HEK293 (cell line): ENCODE data around the gene WNT9B.
A peak's percentile ranks its signal among the peaks of the same experiment; 100 is the strongest.

ENCODE experiments used
- CTCF ChIA-PET: fragments of 350-600 bp; formaldehyde crosslinking; extraction: SDS; loops from one replicate; lab custom pipeline; 2021; ENCODE audit warnings: antibody characterized with exemption; lab: Yijun Ruan, JAX
- POLR2A ChIA-PET: fragments of 300-600 bp; formaldehyde crosslinking; extraction: SDS; loops from one replicate; lab custom pipeline; 2020; ENCODE audit warnings: antibody characterized with exemption, inconsistent platforms; lab: Yijun Ruan, JAX
- H3K27ac ChIP-seq: fragments of 200-500 bp; sonication (Bioruptor generic); 2 replicates; pipeline ENCODE4 v1.5.1; 2014; ENCODE audit warnings: low read depth, low read length, control low read depth, inconsistent platforms; ENCODE audit errors: extremely low read depth
- H3K36me3 ChIP-seq, 2 experiments: fragments of 200-500 bp in 1 of 2; sonication (Bioruptor generic) in 1 of 2; 1 replicate in 1 of 2; 2 replicates in 1 of 2; pipeline ENCODE4 v1.5.1; 2014 to 2017; ENCODE audit warnings: inconsistent platforms in 2 of 2, low read length in 2 of 2; ENCODE audit not compliant: control insufficient read depth in 2 of 2, insufficient read depth in 1 of 2
- H3K4me1 ChIP-seq: fragments of 200-500 bp; sonication (Bioruptor generic); 2 replicates; pipeline ENCODE4 v1.5.1; 2014; ENCODE audit warnings: mild to moderate bottlenecking, low read length, inconsistent platforms; ENCODE audit not compliant: control insufficient read depth, insufficient read depth
- H3K4me3 ChIP-seq: 2 replicates; pipeline ENCODE4 v1.5.1; 2011; ENCODE audit warnings: low read depth, mild to moderate bottlenecking, control low read depth, low read length, moderate library complexity
- H3K9me3 ChIP-seq: fragments of 200-500 bp; sonication (Bioruptor generic); 2 replicates; pipeline ENCODE4 v1.5.1; 2014; ENCODE audit warnings: low read depth, low read length, inconsistent platforms; ENCODE audit not compliant: control insufficient read depth, insufficient read depth
- GLIS1 ChIP-seq: fragments of 450-650 bp; formaldehyde crosslinking; IDR thresholded peaks from 2 replicates; pipeline ENCODE4 v1.5.1; 2016; ENCODE audit warnings: missing biosample characterization, missing genetic modification characterization
- KLF1 ChIP-seq: fragments of 450-650 bp; formaldehyde crosslinking; IDR thresholded peaks from 2 replicates; pipeline ENCODE4 v1.5.1; 2016; ENCODE audit warnings: missing biosample characterization, missing genetic modification characterization
- KLF10 ChIP-seq: fragments of 450-650 bp; IDR thresholded peaks from 2 replicates; pipeline ENCODE4 v1.5.1; 2018; ENCODE audit warnings: missing biosample characterization, mild to moderate bottlenecking, missing genetic modification characterization
- REPIN1 ChIP-seq: fragments of 450-650 bp; formaldehyde crosslinking; IDR thresholded peaks from 2 replicates; pipeline ENCODE4 v1.5.1; 2017; ENCODE audit warnings: missing biosample characterization, missing genetic modification characterization, low read depth
- SP2 ChIP-seq: fragments of 450-650 bp; formaldehyde crosslinking; IDR thresholded peaks from 2 replicates; pipeline ENCODE4 v1.5.1; 2016; ENCODE audit warnings: missing biosample characterization, missing genetic modification characterization
- SP3 ChIP-seq: fragments of 450-650 bp; formaldehyde crosslinking; IDR thresholded peaks from 2 replicates; pipeline ENCODE4 v1.5.1; 2016; ENCODE audit warnings: missing biosample characterization, missing genetic modification characterization
- YY1 ChIP-seq: fragments of 450-650 bp; formaldehyde crosslinking; IDR thresholded peaks from 2 replicates; pipeline ENCODE4 v1.5.1; 2018; ENCODE audit warnings: missing biosample characterization, missing genetic modification characterization
- ZBTB48 ChIP-seq: fragments of 450-650 bp; formaldehyde crosslinking; IDR thresholded peaks from 2 replicates; pipeline ENCODE4 v1.5.1; 2016; ENCODE audit warnings: missing biosample characterization, missing genetic modification characterization
- ZIC2 ChIP-seq: fragments of 450-650 bp; formaldehyde crosslinking; IDR thresholded peaks from 2 replicates; pipeline ENCODE4 v1.5.1; 2016; ENCODE audit warnings: missing biosample characterization, missing genetic modification characterization
- ZNF184 ChIP-seq: fragments of 450-650 bp; IDR thresholded peaks from 2 replicates; pipeline ENCODE4 v1.5.1; 2018; ENCODE audit warnings: missing biosample characterization, mild to moderate bottlenecking, missing genetic modification characterization
- ZNF248 ChIP-seq: fragments of 450-650 bp; formaldehyde crosslinking; IDR thresholded peaks from 2 replicates; pipeline ENCODE4 v1.5.1; 2017; ENCODE audit warnings: missing biosample characterization, missing genetic modification characterization
- ZNF660 ChIP-seq: fragments of 450-650 bp; IDR thresholded peaks from 2 replicates; pipeline ENCODE4 v1.5.1; 2018; ENCODE audit warnings: missing biosample characterization, mild to moderate bottlenecking, missing genetic modification characterization
- ZSCAN16 ChIP-seq: fragments of 450-650 bp; formaldehyde crosslinking; IDR thresholded peaks from 2 replicates; pipeline ENCODE4 v1.5.1; 2016; ENCODE audit warnings: missing biosample characterization, missing genetic modification characterization
- TF ChIP-seq, protein P1 (sequence below): fragments of 450-650 bp; formaldehyde crosslinking; IDR thresholded peaks from 2 replicates; pipeline ENCODE4 v1.5.1; 2016; ENCODE audit warnings: missing biosample characterization, missing genetic modification characterization
- TF ChIP-seq, protein P2 (sequence below): fragments of 450-650 bp; formaldehyde crosslinking; IDR thresholded peaks from 2 replicates; pipeline ENCODE4 v1.5.1; 2016; ENCODE audit warnings: missing biosample characterization, missing genetic modification characterization
- TF ChIP-seq, protein P3 (sequence below): fragments of 450-650 bp; formaldehyde crosslinking; IDR thresholded peaks from 2 replicates; pipeline ENCODE4 v1.5.1; 2016; ENCODE audit warnings: missing biosample characterization, missing genetic modification characterization
- TF ChIP-seq, protein P4 (sequence below): fragments of 450-650 bp; formaldehyde crosslinking; IDR thresholded peaks from 2 replicates; pipeline ENCODE4 v1.5.1; 2017; ENCODE audit warnings: missing biosample characterization, missing genetic modification characterization

WNT9B gene, protein sequence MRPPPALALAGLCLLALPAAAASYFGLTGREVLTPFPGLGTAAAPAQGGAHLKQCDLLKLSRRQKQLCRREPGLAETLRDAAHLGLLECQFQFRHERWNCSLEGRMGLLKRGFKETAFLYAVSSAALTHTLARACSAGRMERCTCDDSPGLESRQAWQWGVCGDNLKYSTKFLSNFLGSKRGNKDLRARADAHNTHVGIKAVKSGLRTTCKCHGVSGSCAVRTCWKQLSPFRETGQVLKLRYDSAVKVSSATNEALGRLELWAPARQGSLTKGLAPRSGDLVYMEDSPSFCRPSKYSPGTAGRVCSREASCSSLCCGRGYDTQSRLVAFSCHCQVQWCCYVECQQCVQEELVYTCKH

DNA sequence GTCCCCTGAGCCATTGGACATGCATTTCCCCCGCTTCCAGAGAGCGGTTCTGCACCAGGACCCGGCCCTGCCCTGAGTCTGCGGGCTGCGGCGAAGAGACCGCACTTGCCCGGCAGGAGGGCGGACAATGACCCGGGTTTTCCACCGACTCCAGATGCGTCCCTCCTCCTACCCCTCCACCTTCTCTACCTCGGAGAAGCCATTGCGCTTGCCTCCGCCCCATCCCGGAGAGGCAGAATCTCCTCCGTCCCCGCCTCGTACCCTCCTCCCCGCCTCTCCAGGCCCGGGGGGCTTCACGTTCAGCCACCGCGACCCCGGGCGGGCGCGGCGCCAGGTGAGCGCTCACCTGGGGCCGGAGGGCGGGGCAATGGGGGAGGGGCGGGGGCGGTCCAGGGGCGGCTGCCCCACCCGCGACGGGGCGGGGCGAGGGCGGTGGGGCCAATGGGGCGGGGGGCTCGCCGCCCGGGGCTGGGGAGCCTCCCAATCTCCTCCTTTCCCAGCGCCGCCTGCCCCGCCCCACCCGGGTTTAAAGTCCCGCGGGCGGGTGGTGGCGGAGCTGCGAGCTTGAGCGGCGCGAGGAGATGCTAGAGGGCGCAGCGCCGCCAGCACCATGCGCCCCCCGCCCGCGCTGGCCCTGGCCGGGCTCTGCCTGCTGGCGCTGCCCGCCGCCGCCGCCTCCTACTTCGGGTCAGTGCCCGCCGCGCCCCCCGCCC lies at the start of gene WNT9B:
TSS of gene WNT9B (plus strand) at position 555 of the 713 bp plus-strand sequence. CDS start at position 611, 56 bp downstream.
- Histone ChIP-seq H3K27ac (peak within 1 kb of the TSS; percentile 21; the same call in 1 of the 2 replicates), H3K4me3 (peak within 1 kb of the TSS; percentile 56), H3K36me3 (no peaks in the 10 kb centered on the region), H3K9me3 (no peaks in the 10 kb centered on the region), H3K4me1 (no peaks in the 10 kb centered on the region; the same call in 1 of the 2 replicates)
- TF ChIP-seq KLF1 (tag by site-specific recombination) (peak; percentile 55; the same call in 1 of the 2 replicates), ZIC2 (peak; percentile 45), ZNF660 (tag by site-specific recombination) (peak; percentile 29; the same call in 1 of the 2 replicates), SP3 (tag by site-specific recombination) (peak; percentile 65), REPIN1 (no peak), ZSCAN16 (tag by site-specific recombination) (no peak), ZBTB48 (tag by site-specific recombination) (no peak), YY1 (tag by site-specific recombination) (peak; percentile 36; the same call in 1 of the 2 replicates), SP2 (tag by site-specific recombination) (peak; percentile 69), ZNF248 (tag by site-specific recombination) (no peak), GLIS1 (tag by site-specific recombination) (peak; percentile 24; the same call in 1 of the 2 replicates), KLF10 (tag by site-specific recombination) (peak; percentile 45; the same call in 1 of the 2 replicates), ZNF184 (tag by site-specific recombination) (no peak)
- TF ChIP-seq, protein P1, sequence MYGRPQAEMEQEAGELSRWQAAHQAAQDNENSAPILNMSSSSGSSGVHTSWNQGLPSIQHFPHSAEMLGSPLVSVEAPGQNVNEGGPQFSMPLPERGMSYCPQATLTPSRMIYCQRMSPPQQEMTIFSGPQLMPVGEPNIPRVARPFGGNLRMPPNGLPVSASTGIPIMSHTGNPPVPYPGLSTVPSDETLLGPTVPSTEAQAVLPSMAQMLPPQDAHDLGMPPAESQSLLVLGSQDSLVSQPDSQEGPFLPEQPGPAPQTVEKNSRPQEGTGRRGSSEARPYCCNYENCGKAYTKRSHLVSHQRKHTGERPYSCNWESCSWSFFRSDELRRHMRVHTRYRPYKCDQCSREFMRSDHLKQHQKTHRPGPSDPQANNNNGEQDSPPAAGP: peak; percentile 59; the same call in 1 of the 2 replicates
- TF ChIP-seq, protein P2, sequence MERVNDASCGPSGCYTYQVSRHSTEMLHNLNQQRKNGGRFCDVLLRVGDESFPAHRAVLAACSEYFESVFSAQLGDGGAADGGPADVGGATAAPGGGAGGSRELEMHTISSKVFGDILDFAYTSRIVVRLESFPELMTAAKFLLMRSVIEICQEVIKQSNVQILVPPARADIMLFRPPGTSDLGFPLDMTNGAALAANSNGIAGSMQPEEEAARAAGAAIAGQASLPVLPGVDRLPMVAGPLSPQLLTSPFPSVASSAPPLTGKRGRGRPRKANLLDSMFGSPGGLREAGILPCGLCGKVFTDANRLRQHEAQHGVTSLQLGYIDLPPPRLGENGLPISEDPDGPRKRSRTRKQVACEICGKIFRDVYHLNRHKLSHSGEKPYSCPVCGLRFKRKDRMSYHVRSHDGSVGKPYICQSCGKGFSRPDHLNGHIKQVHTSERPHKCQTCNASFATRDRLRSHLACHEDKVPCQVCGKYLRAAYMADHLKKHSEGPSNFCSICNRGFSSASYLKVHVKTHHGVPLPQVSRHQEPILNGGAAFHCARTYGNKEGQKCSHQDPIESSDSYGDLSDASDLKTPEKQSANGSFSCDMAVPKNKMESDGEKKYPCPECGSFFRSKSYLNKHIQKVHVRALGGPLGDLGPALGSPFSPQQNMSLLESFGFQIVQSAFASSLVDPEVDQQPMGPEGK: peak; percentile 19; the same call in 1 of the 2 replicates
- TF ChIP-seq, protein P3, sequence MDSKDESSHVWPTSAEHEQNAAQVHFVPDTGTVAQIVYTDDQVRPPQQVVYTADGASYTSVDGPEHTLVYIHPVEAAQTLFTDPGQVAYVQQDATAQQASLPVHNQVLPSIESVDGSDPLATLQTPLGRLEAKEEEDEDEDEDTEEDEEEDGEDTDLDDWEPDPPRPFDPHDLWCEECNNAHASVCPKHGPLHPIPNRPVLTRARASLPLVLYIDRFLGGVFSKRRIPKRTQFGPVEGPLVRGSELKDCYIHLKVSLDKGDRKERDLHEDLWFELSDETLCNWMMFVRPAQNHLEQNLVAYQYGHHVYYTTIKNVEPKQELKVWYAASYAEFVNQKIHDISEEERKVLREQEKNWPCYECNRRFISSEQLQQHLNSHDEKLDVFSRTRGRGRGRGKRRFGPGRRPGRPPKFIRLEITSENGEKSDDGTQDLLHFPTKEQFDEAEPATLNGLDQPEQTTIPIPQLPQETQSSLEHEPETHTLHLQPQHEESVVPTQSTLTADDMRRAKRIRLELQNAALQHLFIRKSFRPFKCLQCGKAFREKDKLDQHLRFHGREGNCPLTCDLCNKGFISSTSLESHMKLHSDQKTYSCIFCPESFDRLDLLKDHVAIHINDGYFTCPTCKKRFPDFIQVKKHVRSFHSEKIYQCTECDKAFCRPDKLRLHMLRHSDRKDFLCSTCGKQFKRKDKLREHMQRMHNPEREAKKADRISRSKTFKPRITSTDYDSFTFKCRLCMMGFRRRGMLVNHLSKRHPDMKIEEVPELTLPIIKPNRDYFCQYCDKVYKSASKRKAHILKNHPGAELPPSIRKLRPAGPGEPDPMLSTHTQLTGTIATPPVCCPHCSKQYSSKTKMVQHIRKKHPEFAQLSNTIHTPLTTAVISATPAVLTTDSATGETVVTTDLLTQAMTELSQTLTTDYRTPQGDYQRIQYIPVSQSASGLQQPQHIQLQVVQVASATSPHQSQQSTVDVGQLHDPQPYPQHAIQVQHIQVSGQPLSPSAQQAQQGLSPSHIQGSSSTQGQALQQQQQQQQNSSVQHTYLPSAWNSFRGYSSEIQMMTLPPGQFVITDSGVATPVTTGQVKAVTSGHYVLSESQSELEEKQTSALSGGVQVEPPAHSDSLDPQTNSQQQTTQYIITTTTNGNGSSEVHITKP (tag by site-specific recombination): 0 out of 2 replicates have a peak, but pooled peaks have one; percentile 11
- TF ChIP-seq, protein P4, sequence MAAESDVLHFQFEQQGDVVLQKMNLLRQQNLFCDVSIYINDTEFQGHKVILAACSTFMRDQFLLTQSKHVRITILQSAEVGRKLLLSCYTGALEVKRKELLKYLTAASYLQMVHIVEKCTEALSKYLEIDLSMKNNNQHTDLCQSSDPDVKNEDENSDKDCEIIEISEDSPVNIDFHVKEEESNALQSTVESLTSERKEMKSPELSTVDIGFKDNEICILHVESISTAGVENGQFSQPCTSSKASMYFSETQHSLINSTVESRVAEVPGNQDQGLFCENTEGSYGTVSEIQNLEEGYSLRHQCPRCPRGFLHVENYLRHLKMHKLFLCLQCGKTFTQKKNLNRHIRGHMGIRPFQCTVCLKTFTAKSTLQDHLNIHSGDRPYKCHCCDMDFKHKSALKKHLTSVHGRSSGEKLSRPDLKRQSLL (tag by site-specific recombination): peak; percentile 89
- CTCF ChIA-PET: interaction anchor here (0.6 to 1.5 kb wide), 2 partner anchors 9 to 74 kb away, joined by 3 read pairs; no protein-coding TSS in a partner anchor
- POLR2A ChIA-PET: no interaction called here
